GM19238 (cell line): ENCODE measurements around the gene TMEM170B.
"Not testable (repeated sequence)": the region's sequence is repeated elsewhere in the genome, so short reads cannot be mapped to it uniquely, and the experiment has no call there.

Experiments
- DNase-seq: peaks from one replicate; pipeline ENCODE4 v3.0.0; 2011; ENCODE audit warnings: low spot score; ENCODE audit not compliant: insufficient read length

The TMEM170B gene

DNA sequence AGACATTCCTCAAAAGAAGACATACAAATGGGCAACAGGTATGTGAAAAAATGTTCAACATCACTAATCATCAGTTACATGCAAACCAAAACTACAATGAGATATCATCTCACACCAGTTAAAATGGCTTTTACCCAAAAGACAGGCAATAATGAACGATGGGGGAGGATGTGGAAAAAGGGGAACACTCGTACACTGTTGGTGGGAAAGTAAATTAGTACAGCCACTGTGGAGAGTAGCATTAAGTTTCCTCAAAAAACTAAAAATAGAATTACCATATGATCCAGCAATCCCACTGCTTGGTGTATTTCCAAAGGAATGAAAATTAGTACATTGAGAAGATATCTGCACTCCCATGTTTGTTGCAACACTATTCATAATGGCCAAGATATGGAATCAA lies 8.6 kb upstream of the TMEM170B start:
- no peak for DNase-seq

DNA sequence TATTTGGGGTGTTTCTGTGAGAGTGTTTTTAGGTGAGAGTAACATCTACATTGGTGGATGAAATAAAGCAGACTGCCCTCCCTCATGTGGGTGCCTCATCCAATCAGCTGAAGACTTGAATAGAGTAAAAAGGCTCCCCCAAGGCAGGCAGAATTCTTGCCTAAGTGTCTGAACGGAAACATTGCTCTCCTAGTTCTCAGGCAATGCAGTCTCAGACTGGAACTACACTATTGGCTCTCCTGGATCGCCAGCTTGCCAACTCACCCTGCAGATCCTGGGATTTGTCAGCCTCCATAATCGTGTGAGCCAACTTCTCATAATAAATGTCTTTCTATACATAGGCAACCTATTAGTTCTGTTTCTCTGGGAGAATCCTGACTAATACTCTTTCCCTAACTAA lies 5.5 kb upstream of the TMEM170B start:
- DNase-seq = no peak

GRCh38 chr6:11534561-11534960 lies 3.0 kb upstream of the TMEM170B start:
- no peak for DNase-seq

DNA sequence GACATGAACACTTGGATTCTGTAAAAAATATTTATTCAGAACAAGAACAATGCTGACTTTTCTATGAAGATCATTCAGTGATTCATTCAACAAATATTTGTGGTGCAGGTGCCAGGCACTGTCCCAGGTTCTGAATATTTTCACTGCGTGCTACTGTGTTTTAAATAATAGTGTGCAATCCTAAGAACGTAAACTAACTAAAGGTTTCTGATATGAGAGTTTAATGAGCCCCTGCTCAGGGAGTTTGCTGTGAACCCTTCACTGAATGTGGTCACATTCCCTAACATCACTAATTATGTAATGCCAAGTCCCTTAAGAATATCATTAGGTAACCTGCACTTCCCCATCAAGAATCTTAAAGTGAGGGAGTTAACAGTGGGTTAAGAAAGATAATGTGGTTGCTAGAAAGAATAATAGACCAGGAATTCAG lies 1.7 kb upstream of the TMEM170B start:
- no peak for DNase-seq

DNA sequence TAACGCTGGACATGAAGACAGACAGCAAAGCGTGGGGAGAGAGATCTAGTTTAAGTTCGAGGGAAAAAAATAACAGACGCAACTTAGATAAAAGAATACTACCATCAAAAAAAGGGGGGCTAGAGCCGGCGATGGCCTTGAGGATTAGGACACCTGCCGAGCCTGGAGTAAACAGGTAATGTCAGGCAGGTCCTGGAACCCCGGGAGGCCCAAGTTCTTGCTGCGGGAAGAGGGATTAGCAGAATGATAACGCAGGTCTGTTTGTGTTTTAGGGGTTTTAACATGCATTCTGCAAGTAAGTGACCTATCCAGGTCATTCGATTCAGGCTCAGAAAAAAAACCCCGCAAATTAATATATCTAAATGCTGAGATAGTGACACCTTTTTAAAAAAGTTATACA lies 754 bp upstream of the TMEM170B start:
- DNase-seq = no peak

GRCh38 chr6:11538052-11538818 lies 686 bp downstream of the TMEM170B start:
- peak; percentile 32 for DNase-seq

GRCh38 chr6:11538819-11539468 lies 1.4 kb downstream of the TMEM170B start:
- no peak for DNase-seq

GRCh38 chr6:11542863-11543262 lies 5.3 kb downstream of the TMEM170B start:
- no peak for DNase-seq

- no peak for DNase-seq
Measured at GRCh38 chr6:11543919-11544518, 6.5 kb downstream of the TMEM170B start.

- not testable (repeated sequence) for DNase-seq
Measured at GRCh38 chr6:11547846-11548245, 10.3 kb downstream of the TMEM170B start.

DNA sequence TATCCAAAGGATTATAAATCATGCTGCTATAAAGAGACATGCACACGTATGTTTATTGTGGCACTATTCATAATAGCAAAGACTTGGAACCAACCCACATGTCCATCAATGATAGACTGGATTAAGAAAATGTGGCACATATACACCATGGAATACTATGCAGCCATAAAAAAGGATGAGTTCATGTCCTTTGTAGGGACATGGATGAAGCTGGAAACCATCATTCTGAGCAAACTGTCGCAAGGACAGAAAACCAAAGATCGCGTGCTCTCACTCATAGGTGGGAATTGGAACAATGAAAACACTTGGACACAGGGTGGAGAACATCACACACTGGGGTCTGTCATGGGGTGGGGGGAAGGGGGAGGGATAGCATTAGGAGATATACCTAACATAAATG lies 11.0 kb downstream of the TMEM170B start:
- DNase-seq = not testable (repeated sequence)

- no peak for DNase-seq
Measured at GRCh38 chr6:11551053-11551452, 13.5 kb downstream of the TMEM170B start.

GRCh38 chr6:11552442-11552841 lies 14.9 kb downstream of the TMEM170B start:
- DNase-seq = no peak

GRCh38 chr6:11553824-11554223 lies 16.3 kb downstream of the TMEM170B start:
- DNase-seq = no peak

- no peak for DNase-seq
Measured at GRCh38 chr6:11556309-11556708, 18.8 kb downstream of the TMEM170B start.

- DNase-seq = no peak
Measured at GRCh38 chr6:11563793-11564192, 26.2 kb downstream of the TMEM170B start.

- DNase-seq = no peak
Measured at GRCh38 chr6:11566609-11567008, 29.1 kb downstream of the TMEM170B start.

- DNase-seq = no peak
Measured at GRCh38 chr6:11571073-11571472, 33.5 kb downstream of the TMEM170B start.

- DNase-seq = peak; percentile 22
Measured at GRCh38 chr6:11575408-11576033, 38.0 kb downstream of the TMEM170B start.

DNA sequence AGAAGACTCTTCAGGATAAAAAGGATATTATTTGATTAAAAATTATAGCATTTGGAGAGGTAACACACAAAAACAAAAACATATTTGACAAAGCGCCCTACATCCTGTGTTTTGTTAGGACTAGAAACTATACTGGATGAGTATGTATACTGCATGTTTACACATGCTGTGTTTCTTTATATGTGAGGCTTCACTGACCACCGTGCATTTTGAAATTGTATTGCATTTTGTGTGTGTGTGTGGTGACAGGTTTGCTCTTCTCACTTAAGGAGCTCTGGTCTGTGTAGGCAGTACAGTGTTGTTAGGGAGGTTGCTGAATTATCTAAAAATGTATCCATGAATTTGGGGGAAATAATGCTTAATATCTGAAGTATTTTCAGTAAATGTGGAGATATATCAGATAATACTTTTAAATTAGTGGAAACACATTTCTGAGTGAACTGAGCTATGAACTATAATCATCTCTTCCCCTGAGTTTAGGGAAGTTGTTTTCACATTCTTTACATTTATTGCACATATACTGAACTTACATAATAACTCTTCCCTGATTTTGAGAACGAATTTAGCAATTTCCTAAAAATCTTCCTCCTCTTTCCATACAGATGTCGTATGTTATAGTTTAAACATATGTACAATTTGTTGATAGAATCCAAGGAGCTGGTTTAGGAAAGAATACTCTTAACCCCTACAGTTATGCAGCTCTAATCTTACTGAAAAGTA lies 43.3 kb downstream of the TMEM170B start:
- DNase-seq = no peak

GRCh38 chr6:11584244-11584643 lies 46.7 kb downstream of the TMEM170B start:
- no peak for DNase-seq
